Mesothelial cell of epicardium (in vitro differentiated cells): Measurements from ENCODE around the gene NMNAT1. TPM values are rescaled to one million over a fixed set of nuclear protein-coding genes. Genes with fewer than 3 reads are reported as not detected.
"Not testable (repeated sequence)": the region's sequence is repeated elsewhere in the genome, so short reads cannot be mapped to it uniquely, and the experiment has no call there.

Experiments used
- DNase-seq, 2 experiments: peaks; one replicate each; pipeline ENCODE4 v3.0.0; 2021; ENCODE audit warnings: low spot score in 2 of 2; ENCODE audit not compliant: unreplicated experiment in 2 of 2
- H3K27ac Mint-ChIP-seq: 2 replicates; pipeline ENCODE4 v1.8.0; 2021; ENCODE audit warnings: mixed read lengths
- H3K27me3 Mint-ChIP-seq: 2 replicates; pipeline ENCODE4 v1.8.0; 2021; ENCODE audit warnings: low read depth, mixed read lengths
- H3K36me3 Mint-ChIP-seq: 2 replicates; pipeline ENCODE4 v1.8.0; 2021; ENCODE audit warnings: mixed read lengths
- H3K4me1 Mint-ChIP-seq: 2 replicates; pipeline ENCODE4 v1.8.0; 2021; ENCODE audit warnings: mixed read lengths
- H3K4me3 Mint-ChIP-seq: 2 replicates; pipeline ENCODE4 v1.8.0; 2021; ENCODE audit warnings: mild to moderate bottlenecking, moderate library complexity, mixed read lengths
- H3K9me3 Mint-ChIP-seq: 2 replicates; pipeline ENCODE4 v1.8.0; 2021; ENCODE audit warnings: mixed read lengths
- total RNA-seq: library from RNA; stranded (reverse); gene quantifications from 3 replicates; pipeline ENCODE4 v1.2.1, GENCODE V29; 2021
- TF ChIP-seq, protein P1 (sequence below): fragments of 200-600 bp; sonication (generic); IDR thresholded peaks from one replicate; pipeline ENCODE4 v1.5.0; 2021; ENCODE audit warnings: antibody characterized with exemption; ENCODE audit not compliant: unreplicated experiment

Gene NMNAT1
- total RNA-seq, 1 donor from 2014 or later = 11.3 TPM

- H3K36me3 Mint-ChIP-seq = no peaks in the 10 kb centered on the region
Measured at GRCh38 chr1:10025354-10025753, 82.1 kb downstream of the NMNAT1 start.

GRCh38 chr1:10027027-10027426 lies 83.8 kb downstream of the NMNAT1 start:
- no peaks in the 10 kb centered on the region for H3K27me3 Mint-ChIP-seq
- no peaks in the 10 kb centered on the region for H3K36me3 Mint-ChIP-seq
- H3K4me1 Mint-ChIP-seq = peaks cover 14% of the 10 kb centered on the region
- TF ChIP-seq, protein P1, sequence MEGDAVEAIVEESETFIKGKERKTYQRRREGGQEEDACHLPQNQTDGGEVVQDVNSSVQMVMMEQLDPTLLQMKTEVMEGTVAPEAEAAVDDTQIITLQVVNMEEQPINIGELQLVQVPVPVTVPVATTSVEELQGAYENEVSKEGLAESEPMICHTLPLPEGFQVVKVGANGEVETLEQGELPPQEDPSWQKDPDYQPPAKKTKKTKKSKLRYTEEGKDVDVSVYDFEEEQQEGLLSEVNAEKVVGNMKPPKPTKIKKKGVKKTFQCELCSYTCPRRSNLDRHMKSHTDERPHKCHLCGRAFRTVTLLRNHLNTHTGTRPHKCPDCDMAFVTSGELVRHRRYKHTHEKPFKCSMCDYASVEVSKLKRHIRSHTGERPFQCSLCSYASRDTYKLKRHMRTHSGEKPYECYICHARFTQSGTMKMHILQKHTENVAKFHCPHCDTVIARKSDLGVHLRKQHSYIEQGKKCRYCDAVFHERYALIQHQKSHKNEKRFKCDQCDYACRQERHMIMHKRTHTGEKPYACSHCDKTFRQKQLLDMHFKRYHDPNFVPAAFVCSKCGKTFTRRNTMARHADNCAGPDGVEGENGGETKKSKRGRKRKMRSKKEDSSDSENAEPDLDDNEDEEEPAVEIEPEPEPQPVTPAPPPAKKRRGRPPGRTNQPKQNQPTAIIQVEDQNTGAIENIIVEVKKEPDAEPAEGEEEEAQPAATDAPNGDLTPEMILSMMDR = no peak
- H3K27ac Mint-ChIP-seq = no peak overlapping the region
- H3K4me3 Mint-ChIP-seq = no peak overlapping the region
- no peaks in the 10 kb centered on the region for H3K9me3 Mint-ChIP-seq
- DNase-seq = no peak

More at GRCh38 chr1:10025354-10025753, 82.1 kb downstream of the NMNAT1 start:
- TF ChIP-seq, protein P1 = no peak
- no peak overlapping the region for H3K4me3 Mint-ChIP-seq
- no peak for DNase-seq
- peaks cover 3% of the 10 kb centered on the region for H3K4me1 Mint-ChIP-seq
- H3K27me3 Mint-ChIP-seq = no peaks in the 10 kb centered on the region
- no peaks in the 10 kb centered on the region for H3K9me3 Mint-ChIP-seq
- H3K27ac Mint-ChIP-seq = no peak overlapping the region

GRCh38 chr1:10028956-10029500 lies 85.8 kb downstream of the NMNAT1 start:
- not testable (repeated sequence) for H3K36me3 Mint-ChIP-seq, H3K4me3 Mint-ChIP-seq, H3K27me3 Mint-ChIP-seq, H3K9me3 Mint-ChIP-seq, H3K27ac Mint-ChIP-seq, DNase-seq
- peaks cover 22% of the 10 kb centered on the region for H3K4me1 Mint-ChIP-seq

DNA sequence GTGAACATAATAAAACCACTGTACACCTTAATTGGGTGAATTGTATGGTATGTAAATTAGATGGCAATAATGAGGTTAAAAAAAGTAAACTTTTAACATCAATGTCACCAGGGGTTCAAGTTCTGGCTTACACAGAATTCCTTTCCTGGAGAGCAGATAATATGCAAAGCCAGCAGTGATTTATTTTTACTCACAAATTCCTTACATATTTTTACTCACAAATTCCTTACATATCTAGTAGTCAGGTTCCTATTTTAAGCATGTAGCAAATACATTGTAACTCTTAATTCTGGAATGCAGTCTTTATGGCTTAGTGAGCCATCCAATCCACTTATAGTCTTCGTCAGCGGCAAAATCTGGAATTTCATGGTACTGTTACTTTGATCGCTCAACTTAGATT lies 88.2 kb downstream of the NMNAT1 start:
- no peak overlapping the region for H3K4me3 Mint-ChIP-seq
- no peaks in the 10 kb centered on the region for H3K36me3 Mint-ChIP-seq
- H3K4me1 Mint-ChIP-seq = peaks cover 33% of the 10 kb centered on the region
- no peaks in the 10 kb centered on the region for H3K27me3 Mint-ChIP-seq
- no peaks in the 10 kb centered on the region for H3K9me3 Mint-ChIP-seq
- peak overlapping the region; percentile 94 for H3K27ac Mint-ChIP-seq
- DNase-seq = no peak
- TF ChIP-seq, protein P1 = no peak

- no peaks in the 10 kb centered on the region for H3K27me3 Mint-ChIP-seq
- TF ChIP-seq, protein P1 = peak; percentile 88
- peak; percentile 99 for DNase-seq
- no peaks in the 10 kb centered on the region for H3K9me3 Mint-ChIP-seq
- H3K27ac Mint-ChIP-seq = peak within 1 kb of the TSS; percentile 94
- peak within 1 kb of the TSS; percentile 77 for H3K4me3 Mint-ChIP-seq
- no peaks in the 10 kb centered on the region for H3K36me3 Mint-ChIP-seq
- H3K4me1 Mint-ChIP-seq = peaks cover 37% of the 10 kb centered on the region
Measured at GRCh38 chr1:10032590-10033358, 89.5 kb downstream of the NMNAT1 start, which contains the start of gene UBE4B. TSS of gene UBE4B (plus strand) at chr1:10032958. CDS start at chr1:10033671, 713 bp downstream.

- Mint-ChIP-seq H3K27ac (peak overlapping the region; percentile 94), H3K36me3 (no peaks in the 10 kb centered on the region), H3K4me1 (peaks cover 37% of the 10 kb centered on the region), H3K9me3 (no peaks in the 10 kb centered on the region), H3K4me3 (peak overlapping the region; percentile 77), H3K27me3 (no peaks in the 10 kb centered on the region)
- DNase-seq = no peak
- TF ChIP-seq, protein P1 = no peak
Measured at GRCh38 chr1:10033359-10033845, 90.1 kb downstream of the NMNAT1 start.
